ENCODE data around the gene CCDC106. TPM values are rescaled to one million over a fixed set of nuclear protein-coding genes. Genes with fewer than 3 reads are reported as not detected.

CCDC106 gene
- total RNA-seq, 3 donors from 2014 or later (not counting 1 experiment from before 2014, with no cell fraction given): 2.0 to 3.2 (median 3.2) TPM

GRCh38 chr19:55645512-55645881 is 2.5 kb upstream of the CCDC106 start:
- Histone ChIP-seq H3K9me3 (ENCODE audit: control insufficient read depth, insufficient read depth, low read length) (no peaks in the 10 kb centered on the region), H3K36me3 (ENCODE audit: control insufficient read depth, insufficient read depth, low read length) (peaks cover 13% of the 10 kb centered on the region), H3K4me3 (ENCODE audit: low read length) (no peak overlapping the region), H3K4me1 (ENCODE audit: control insufficient read depth, insufficient read depth, low read length) (peaks cover 61% of the 10 kb centered on the region), H3K27me3 (ENCODE audit: control insufficient read depth, insufficient read depth, low read length) (no peaks in the 10 kb centered on the region), H3K27ac (ENCODE audit: low read length) (no peak overlapping the region)
- H3K27ac Mint-ChIP-seq: no peak overlapping the region
- peaks cover 27 to 53% of the 10 kb centered on the region in 2 donors for H3K4me1 Mint-ChIP-seq
- no peaks in the 10 kb centered on the region for H3K9me3 Mint-ChIP-seq
- H3K4me3 Mint-ChIP-seq: peak overlapping the region; percentile 42
- peaks cover 0 to 3% of the 10 kb centered on the region in 2 donors for H3K27me3 Mint-ChIP-seq (ENCODE audit: low read depth in 2 of 2)
- 90% methylated on average over 5 of the region's 5 CpGs for WGBS (ENCODE audit: insufficient coverage)
- intact Hi-C loops (cut with micrococcal nuclease): no loop called here
- no peaks in the 10 kb centered on the region for H3K36me3 Mint-ChIP-seq
- no peak for DNase-seq
- no peak for ATAC-seq
- TF ChIP-seq CTCF (IDR thresholded peaks at IDR 0.05): no peak

GRCh38 chr19:55646889-55647731 is 902 bp upstream of the CCDC106 start:
- peak overlapping the region; percentile 48 for H3K27ac ChIP-seq (ENCODE audit: low read length)
- no peak for TF ChIP-seq CTCF (IDR thresholded peaks at IDR 0.05)
- intact Hi-C loops (cut with micrococcal nuclease): no loop called here

GRCh38 chr19:55648585-55649267 is 714 bp downstream of the CCDC106 start:
- Mint-ChIP-seq H3K9me3 (no peaks in the 10 kb centered on the region), H3K27me3 (ENCODE audit: low read depth in 2 of 2) (peaks cover 0 to 7% of the 10 kb centered on the region in 2 donors), H3K27ac (peak overlapping the region in 1 of 2 donors; percentile 76), H3K36me3 (no peaks in the 10 kb centered on the region), H3K4me3 (peak overlapping the region; percentile 83), H3K4me1 (peaks cover 7 to 33% of the 10 kb centered on the region in 2 donors)
- WGBS (ENCODE audit: insufficient coverage): 30% methylated on average over 22 of the region's 25 CpGs
- peaks cover 13% of the 10 kb centered on the region for H3K36me3 ChIP-seq (ENCODE audit: control insufficient read depth, insufficient read depth, low read length)
- no peak for DNase-seq
- intact Hi-C loops (cut with micrococcal nuclease): no loop called here
- H3K4me3 ChIP-seq (ENCODE audit: low read length): peak overlapping the region; percentile 61
- H3K4me1 ChIP-seq (ENCODE audit: control insufficient read depth, insufficient read depth, low read length): peaks cover 44% of the 10 kb centered on the region
- ATAC-seq: no peak
- H3K27me3 ChIP-seq (ENCODE audit: control insufficient read depth, insufficient read depth, low read length): no peaks in the 10 kb centered on the region
- no peak for TF ChIP-seq CTCF (IDR thresholded peaks at IDR 0.05)
- H3K9me3 ChIP-seq (ENCODE audit: control insufficient read depth, insufficient read depth, low read length): no peaks in the 10 kb centered on the region
- peak overlapping the region; percentile 33 for H3K27ac ChIP-seq (ENCODE audit: low read length)

More at GRCh38 chr19:55646889-55647731, 902 bp upstream of the CCDC106 start:
- Mint-ChIP-seq H3K36me3 (no peaks in the 10 kb centered on the region), H3K4me3 (peak overlapping the region; percentile 79), H3K27me3 (ENCODE audit: low read depth in 2 of 2) (peaks cover 0 to 7% of the 10 kb centered on the region in 2 donors), H3K27ac (peak overlapping the region in 1 of 2 donors; percentile 42), H3K4me1 (peaks cover 19 to 43% of the 10 kb centered on the region in 2 donors), H3K9me3 (no peaks in the 10 kb centered on the region)
- H3K36me3 ChIP-seq (ENCODE audit: control insufficient read depth, insufficient read depth, low read length): peaks cover 13% of the 10 kb centered on the region
- peaks cover 49% of the 10 kb centered on the region for H3K4me1 ChIP-seq (ENCODE audit: control insufficient read depth, insufficient read depth, low read length)
- no peak for ATAC-seq
- no peaks in the 10 kb centered on the region for H3K27me3 ChIP-seq (ENCODE audit: control insufficient read depth, insufficient read depth, low read length)
- peak overlapping the region; percentile 61 for H3K4me3 ChIP-seq (ENCODE audit: low read length)
- WGBS (ENCODE audit: insufficient coverage): 64% methylated on average over 14 of the region's 14 CpGs
- H3K9me3 ChIP-seq (ENCODE audit: control insufficient read depth, insufficient read depth, low read length): no peaks in the 10 kb centered on the region
- no peak for DNase-seq
